HS-27A (cell line): Measurements from ENCODE around the gene HPCAL1.
"Not testable (repeated sequence)": the region's sequence is repeated elsewhere in the genome, so short reads cannot be mapped to it uniquely, and the experiment has no call there.

Experiments
- DNase-seq: peaks from one replicate; pipeline ENCODE4 v3.0.0-alpha.2; 2012; ENCODE audit warnings: low read depth, missing footprints

HPCAL1 gene

DNA sequence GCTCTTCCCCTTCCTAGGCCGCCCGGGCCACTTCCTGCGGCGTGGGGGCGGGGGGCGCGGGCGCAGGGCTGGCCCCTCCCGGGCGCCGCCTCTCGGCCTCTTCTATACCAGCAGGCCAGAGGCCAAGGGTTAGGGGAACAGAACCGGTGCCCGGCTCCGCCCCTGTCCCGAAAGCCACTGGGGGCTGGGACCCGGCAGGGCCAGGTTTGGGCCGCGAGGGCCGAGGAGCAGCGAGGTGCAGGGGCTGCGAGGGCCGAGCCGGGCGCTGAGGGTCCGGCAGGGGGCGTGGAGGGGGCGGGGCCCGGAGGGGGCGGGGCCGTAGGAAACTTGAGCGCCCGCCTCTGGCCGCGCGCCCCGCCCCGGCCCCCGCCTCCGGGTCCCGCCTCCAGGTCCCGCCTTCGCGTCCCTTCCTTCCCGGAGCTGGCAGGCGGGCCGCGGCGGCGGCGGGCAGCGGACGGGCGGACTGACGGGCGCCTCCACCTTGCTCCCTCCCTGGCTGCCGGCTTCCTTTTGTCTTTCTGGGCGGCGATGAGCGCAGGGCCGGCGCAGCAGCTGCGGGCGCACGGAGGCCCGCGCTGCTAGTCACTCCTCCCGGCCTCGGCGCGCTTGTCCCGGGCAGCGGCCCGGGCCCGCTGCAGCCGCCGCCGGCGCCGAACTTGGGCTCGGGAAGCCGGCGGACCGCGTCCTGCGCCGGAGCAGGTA is at the start of gene HPCAL1:
HPCAL1 (plus strand) TSS at position 426 of the 702 bp plus-strand sequence. CDS start 116,854 bp downstream, outside the sequence.
- no peak for DNase-seq

DNA sequence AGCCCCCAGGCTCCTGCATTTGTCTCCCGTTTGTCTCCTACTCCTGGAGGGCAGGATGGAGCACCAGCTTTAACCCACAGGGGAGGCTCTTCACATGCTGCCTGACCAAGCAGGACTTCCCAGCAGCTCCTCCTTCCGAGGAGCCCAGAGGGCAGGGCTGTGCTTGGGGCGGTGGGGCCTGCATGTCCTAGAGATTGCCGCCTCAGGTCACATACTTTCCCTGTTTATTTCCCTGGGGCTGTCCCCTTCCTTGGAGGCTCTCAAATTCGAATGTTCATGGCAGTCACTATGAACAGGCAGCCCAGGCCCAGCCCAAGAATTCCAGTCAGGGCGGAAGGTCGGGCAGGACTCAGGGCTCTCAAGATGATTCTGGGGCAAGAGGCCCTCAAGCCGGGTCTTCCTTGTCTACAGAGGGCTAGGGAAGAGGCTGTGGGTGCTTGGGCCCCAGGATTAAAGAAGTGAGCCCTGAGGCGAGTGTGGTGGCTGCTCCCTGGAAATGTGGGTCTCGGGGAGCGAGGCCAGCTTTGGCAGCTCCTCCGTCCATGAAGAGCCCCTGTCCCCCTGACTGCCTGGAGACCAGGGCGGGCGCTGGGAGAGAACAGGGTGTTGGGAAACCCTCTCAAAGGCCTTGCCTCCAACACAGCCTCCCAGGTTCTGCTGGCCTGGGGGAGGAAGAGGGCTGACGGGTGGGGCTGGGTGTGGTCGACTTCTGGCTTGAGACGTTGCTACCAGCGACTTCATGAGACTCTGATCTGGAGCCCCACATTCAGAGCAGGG is 48.9 kb upstream of the HPCAL1 start:
- no peak for DNase-seq

DNA sequence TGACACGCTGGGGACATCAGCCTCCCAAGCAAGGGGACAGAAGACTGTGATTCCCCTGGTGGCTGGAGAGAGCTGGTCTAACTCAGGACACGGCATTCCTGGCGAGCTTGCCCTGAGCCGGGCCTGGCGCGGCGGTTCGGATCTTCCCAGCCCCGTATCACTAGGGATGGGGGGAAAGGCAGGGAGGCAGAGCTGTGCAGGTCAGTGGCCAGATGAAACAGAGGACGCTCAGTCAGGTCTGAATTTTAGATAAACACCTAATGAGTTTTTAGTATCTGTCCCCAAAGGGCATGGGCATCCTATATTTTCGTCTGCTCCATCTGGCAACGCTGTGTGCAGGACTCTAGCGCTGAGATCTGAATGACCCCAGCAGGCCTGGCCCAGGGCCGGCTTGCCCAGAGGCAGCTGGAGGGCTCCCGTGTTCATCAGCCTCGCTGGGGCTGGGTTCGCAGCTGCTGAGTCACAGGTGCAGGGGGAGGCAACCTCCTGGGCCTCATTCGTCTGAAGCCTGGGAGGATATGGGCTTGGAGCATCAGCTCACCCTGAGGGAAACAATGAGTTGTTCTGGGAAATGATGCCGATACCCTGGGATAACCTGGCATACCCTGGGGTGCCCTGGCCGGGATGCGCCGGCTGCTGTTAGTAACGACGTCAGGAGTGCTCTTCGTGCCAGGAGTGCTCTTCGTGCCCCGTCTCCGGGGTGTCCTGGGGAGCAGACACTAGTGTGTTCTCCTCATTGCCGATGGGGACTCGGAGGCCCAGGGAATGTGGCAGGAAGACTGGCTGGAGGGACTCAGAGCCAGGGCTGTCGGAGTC is 48.1 kb upstream of the HPCAL1 start:
- DNase-seq = no peak

DNA sequence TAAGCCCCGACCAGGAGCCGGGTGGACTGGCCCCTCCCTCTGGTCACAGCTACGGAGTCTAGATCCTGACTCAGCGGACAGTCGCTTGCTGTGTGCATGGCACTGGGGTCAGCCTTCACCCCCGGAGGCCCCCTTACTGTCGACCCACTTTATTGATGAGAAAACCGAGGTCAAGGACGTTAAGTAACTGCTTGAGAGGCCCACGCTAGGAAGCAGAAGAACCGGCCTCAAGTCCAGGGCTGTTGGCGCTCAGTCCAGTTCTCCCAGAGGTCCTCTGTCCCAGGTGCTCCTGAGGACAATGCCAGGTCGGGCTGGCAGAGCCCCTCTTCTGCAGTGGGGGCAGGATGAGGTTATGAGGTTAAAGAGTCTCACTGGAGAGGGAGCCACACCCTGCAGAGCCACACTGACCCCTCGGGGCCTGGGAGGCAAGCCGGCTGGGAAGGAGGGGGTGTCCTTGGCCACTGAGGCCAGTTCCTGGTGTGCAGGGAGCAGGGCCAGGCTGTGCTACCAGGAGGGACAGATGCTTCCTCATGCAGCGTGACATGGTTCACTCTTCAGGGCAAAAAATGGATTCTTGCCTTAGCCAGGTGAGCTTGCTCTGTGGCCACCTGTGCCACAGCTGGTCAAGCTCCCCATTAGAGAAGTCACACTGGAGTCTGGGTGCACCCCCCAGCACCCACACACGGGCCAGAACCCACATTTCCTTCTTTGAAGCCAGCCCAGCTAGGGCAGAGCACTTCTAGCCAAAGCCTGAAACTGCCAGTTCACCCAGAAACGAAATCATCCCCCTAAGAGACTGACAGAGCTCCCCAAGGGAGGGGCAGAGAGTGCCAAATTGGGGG is 47.3 kb upstream of the HPCAL1 start:
- DNase-seq = no peak

- no peak for DNase-seq
Observed at GRCh38 chr2:10256031-10256514, 46.6 kb upstream of the HPCAL1 start.

- no peak for DNase-seq
Observed at GRCh38 chr2:10256515-10257031, 46.1 kb upstream of the HPCAL1 start.

GRCh38 chr2:10257036-10257435 is 45.7 kb upstream of the HPCAL1 start:
- no peak for DNase-seq

GRCh38 chr2:10257500-10258147 is 45.1 kb upstream of the HPCAL1 start:
- DNase-seq = no peak

DNA sequence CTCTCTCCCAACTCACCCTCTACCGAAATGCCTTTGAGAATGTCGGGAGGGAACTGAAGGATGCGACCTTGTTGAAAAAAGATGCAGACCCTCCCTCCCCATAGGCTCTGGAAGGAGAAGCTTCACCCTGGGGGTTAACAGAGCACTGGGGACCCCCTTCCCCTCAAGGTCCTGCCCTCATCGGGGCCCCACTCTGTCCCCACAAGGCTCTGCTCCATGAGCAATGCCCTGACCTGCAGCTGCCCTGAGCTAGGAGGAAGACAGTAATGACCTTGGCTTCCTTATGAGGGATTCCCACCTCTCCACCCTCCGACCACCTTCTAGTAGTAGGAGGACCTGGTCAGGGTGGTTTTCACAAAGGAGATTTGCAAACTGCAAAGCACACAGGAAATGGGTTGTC is 44.4 kb upstream of the HPCAL1 start:
- no peak for DNase-seq

DNA sequence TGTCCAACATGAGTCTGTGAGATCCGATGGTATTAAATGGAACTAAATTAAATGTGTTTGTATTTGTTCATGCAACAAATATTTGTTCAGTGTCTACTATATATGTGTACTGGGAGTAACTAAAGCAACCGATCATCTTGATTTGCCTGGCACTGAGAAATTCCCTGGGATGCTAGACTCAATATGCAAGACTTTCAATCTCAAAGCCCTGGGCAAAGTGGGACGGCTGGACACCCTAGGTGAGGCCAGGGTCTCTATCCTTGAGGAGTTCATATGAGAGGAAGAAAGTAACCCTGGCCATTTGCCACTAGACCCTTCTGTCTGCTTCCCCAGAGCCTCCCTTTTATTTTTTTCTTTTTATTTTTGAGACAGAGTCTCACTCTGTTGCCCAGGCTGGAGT is 44.0 kb upstream of the HPCAL1 start:
- DNase-seq = no peak

DNA sequence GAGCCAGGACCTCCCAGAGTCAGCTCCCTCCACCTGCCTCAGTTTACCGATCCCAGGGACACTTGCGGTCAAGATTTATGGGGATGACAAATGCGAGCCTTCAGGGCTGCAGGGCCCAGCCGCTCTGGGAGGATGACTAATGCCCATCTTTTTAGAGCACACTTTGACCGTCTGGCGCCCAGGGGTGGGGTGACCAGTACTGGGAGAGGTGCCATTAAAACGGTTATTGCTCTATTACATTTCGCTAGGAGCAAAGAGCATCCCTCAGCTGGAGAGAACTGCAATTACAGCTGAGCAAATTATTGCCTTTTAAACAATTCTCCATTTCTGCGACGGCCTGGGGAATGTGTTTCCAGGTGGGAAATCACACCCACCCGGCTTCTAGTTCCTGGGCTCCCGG is 42.6 kb upstream of the HPCAL1 start:
- DNase-seq = no peak

- DNase-seq = not testable (repeated sequence)
Observed at GRCh38 chr2:10263526-10263925, 39.2 kb upstream of the HPCAL1 start.

DNA sequence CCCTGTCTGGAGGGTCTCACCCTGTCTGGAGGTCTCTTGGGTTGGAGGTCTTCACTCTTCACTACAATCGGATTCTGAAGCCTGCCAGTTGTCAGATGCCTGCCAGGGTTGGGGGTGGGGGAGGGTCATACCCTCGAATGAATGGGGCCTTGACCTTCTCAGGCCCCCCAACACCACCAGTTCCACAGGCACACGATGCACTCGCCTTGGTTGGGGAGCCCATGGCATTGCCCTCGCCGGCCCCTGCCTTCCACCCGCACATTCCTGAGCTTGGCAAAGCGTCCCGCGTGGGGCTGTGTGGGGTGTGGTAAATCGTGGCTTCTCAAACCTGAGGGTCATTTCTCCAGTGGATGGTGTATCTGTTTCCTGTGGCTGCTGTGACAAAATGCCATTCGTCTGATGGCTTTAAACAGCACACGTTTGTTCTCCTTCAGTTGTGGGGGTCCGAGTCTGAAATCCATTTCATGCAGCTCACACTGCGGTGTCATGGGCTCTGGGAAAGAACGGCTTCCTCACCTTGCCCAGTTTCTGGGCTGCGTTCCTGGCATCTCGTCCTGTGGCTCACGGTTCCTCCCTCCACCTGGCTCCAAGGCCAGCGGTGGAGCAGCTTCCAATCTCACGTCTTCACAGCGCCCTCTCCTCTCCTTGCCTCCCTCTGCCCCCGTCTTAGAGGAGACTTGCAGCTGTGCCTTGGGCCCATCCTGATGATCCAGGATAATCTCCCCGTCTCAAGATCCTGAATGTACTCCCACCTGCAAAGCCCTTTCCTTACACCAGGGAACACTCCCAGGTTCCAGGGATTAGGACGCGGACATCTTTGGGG is 38.0 kb upstream of the HPCAL1 start:
- no peak for DNase-seq

DNA sequence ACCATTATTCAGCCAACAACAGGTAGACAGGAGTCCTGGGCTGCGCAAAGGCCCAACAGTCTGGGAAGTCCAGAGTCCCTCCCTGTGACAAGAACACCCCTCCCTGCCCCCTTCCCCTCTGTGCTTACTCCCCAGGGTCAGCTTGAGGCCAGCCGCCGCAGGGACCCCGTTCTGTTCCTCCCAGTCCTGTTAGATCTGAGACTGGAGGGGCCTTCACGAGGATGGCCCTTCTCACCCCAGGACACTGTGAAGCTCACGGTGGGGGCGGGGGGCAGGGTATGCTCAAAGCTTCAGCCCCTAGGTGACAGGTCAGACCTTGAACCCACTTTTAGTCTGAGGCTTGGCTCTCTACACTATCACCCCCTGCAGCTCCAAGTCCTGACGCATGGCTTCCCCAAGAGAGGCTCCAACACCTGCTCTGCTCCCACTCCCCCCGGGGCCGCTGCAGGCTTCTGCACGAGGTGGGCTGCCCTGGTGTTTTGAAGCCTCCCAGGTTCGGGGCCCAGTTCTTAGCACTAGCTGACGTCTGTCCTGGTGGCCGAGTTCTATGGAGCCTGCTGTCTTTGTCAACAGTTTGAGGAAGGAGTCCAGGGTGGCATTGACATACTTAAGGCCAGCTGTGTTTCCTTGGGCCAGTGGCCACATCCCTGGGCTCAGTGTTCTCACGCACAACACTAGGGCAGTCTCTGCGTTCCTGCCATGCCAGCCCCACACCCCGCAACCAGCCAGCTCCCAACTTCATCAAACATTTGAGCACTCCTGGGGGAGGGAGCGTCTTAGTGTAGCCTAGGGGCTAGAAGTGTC is 37.2 kb upstream of the HPCAL1 start:
- DNase-seq = no peak

DNA sequence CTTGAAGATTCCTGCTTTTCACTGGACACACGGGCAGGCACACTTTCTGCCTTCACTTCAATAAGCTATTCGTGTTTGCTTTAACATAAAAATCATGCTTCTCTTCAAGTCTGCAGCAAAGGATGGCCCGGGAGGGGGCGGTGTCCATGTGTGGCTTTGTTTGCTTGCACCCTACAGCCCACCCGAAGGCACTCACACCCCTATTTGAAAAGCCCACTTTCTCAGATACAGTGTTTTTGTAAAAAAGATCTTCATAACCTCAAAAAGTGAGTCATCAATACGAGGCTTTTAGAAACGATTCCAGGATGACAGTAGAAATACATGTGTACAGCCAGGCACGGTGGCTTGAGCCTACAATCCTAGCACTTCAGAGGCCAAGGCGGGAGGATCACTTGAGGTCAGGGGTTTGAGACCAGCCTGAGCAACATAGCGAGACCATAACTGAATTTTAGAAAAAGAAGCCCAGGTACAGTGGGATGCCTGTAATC is 36.5 kb upstream of the HPCAL1 start:
- no peak for DNase-seq

DNA sequence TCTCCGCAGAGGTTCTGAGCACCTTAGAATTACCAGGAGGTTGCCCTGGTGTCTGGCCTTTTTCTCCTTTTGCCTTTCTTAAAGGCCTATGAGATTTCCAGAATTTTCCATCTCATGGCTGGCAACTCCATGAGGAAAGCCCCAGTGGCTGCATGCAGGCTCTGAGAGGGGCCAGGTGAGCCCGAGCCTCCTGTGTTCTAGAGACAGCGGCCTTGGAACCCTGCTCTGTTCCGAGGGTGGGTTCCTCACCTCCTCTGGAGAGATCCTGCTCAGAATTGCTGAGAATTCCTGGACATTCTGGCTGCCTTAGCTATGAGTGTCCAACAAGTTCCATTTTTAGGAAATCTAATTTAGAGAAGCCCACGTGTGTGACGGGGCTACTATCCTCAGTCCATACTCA is 35.7 kb upstream of the HPCAL1 start:
- no peak for DNase-seq

- no peak for DNase-seq
Observed at GRCh38 chr2:10267551-10268465, 34.9 kb upstream of the HPCAL1 start.

DNA sequence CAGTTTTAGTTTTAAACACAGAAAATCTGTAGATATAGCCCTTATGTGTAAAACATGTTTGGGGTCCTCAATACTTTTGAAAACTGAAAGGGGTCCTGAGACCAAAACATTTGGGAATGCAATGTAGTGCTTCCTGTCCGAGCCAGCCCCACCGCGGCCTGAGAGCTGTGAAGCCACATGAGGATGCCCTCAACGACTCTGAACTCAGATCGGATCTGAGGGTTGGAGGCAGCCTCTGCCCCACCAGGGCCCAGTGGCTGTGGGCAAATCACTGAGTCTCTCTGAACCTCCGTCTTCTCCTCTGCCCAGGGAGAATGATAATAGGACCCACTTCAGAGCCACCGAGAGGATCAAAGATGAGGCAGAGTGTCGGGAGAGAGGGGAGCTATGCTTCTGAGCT is 33.4 kb upstream of the HPCAL1 start:
- DNase-seq = no peak
